HEK293 (cell line): ENCODE data around the gene DDN.

Experiments used
- CTCF ChIA-PET: fragments of 350-600 bp; formaldehyde crosslinking; extraction: SDS; loops from one replicate; lab custom pipeline; 2021; ENCODE audit warnings: antibody characterized with exemption; lab: Yijun Ruan, JAX
- POLR2A ChIA-PET: fragments of 300-600 bp; formaldehyde crosslinking; extraction: SDS; loops from one replicate; lab custom pipeline; 2020; ENCODE audit warnings: antibody characterized with exemption, inconsistent platforms; lab: Yijun Ruan, JAX
- H3K27ac ChIP-seq: fragments of 200-500 bp; sonication (Bioruptor generic); 2 replicates; pipeline ENCODE4 v1.5.1; 2014; ENCODE audit warnings: low read depth, low read length, control low read depth, inconsistent platforms; ENCODE audit errors: extremely low read depth
- H3K36me3 ChIP-seq, 2 experiments: fragments of 200-500 bp in 1 of 2; sonication (Bioruptor generic) in 1 of 2; 1 replicate in 1 of 2; 2 replicates in 1 of 2; pipeline ENCODE4 v1.5.1; 2014 to 2017; ENCODE audit warnings: inconsistent platforms in 2 of 2, low read length in 2 of 2; ENCODE audit not compliant: control insufficient read depth in 2 of 2, insufficient read depth in 1 of 2
- H3K4me1 ChIP-seq: fragments of 200-500 bp; sonication (Bioruptor generic); 2 replicates; pipeline ENCODE4 v1.5.1; 2014; ENCODE audit warnings: mild to moderate bottlenecking, low read length, inconsistent platforms; ENCODE audit not compliant: control insufficient read depth, insufficient read depth
- H3K4me3 ChIP-seq: 2 replicates; pipeline ENCODE4 v1.5.1; 2011; ENCODE audit warnings: low read depth, mild to moderate bottlenecking, control low read depth, low read length, moderate library complexity
- H3K9me3 ChIP-seq: fragments of 200-500 bp; sonication (Bioruptor generic); 2 replicates; pipeline ENCODE4 v1.5.1; 2014; ENCODE audit warnings: low read depth, low read length, inconsistent platforms; ENCODE audit not compliant: control insufficient read depth, insufficient read depth
- GLI4 ChIP-seq: fragments of 450-650 bp; formaldehyde crosslinking; IDR thresholded peaks from 2 replicates; pipeline ENCODE4 v1.5.1; 2016; ENCODE audit warnings: missing biosample characterization, missing genetic modification characterization
- GLIS2 ChIP-seq: fragments of 450-650 bp; formaldehyde crosslinking; IDR thresholded peaks from 2 replicates; pipeline ENCODE4 v1.5.1; 2016; ENCODE audit warnings: missing biosample characterization, missing genetic modification characterization
- KLF1 ChIP-seq: fragments of 450-650 bp; formaldehyde crosslinking; IDR thresholded peaks from 2 replicates; pipeline ENCODE4 v1.5.1; 2016; ENCODE audit warnings: missing biosample characterization, missing genetic modification characterization
- MYNN ChIP-seq: fragments of 450-650 bp; formaldehyde crosslinking; IDR thresholded peaks from 2 replicates; pipeline ENCODE4 v1.5.1; 2016; ENCODE audit warnings: missing biosample characterization, missing genetic modification characterization, borderline replicate concordance
- REPIN1 ChIP-seq: fragments of 450-650 bp; formaldehyde crosslinking; IDR thresholded peaks from 2 replicates; pipeline ENCODE4 v1.5.1; 2017; ENCODE audit warnings: missing biosample characterization, missing genetic modification characterization, low read depth
- SALL2 ChIP-seq: fragments of 450-650 bp; formaldehyde crosslinking; IDR thresholded peaks from 2 replicates; pipeline ENCODE4 v1.5.0; 2017; ENCODE audit warnings: missing biosample characterization, mild to moderate bottlenecking, missing genetic modification characterization, borderline replicate concordance
- SP7 ChIP-seq: fragments of 450-650 bp; formaldehyde crosslinking; IDR thresholded peaks from 2 replicates; pipeline ENCODE4 v1.5.1; 2016; ENCODE audit warnings: missing biosample characterization, missing genetic modification characterization
- TRIM28 ChIP-seq: IDR thresholded peaks from 2 replicates; pipeline ENCODE4 v1.6.1; 2011; ENCODE audit warnings: low read length, control low read depth, borderline replicate concordance
- ZBTB20 ChIP-seq: fragments of 450-650 bp; formaldehyde crosslinking; IDR thresholded peaks from 2 replicates; pipeline ENCODE4 v1.5.1; 2016; ENCODE audit warnings: missing biosample characterization, missing genetic modification characterization
- ZBTB7A ChIP-seq: fragments of 450-650 bp; formaldehyde crosslinking; IDR thresholded peaks from 2 replicates; pipeline ENCODE4 v1.5.1; 2016; ENCODE audit warnings: low read depth, missing biosample characterization, missing genetic modification characterization
- ZFHX2 ChIP-seq: fragments of 450-650 bp; formaldehyde crosslinking; conservative IDR thresholded peaks from 2 replicates; pipeline ENCODE4 v1.5.1; 2016; ENCODE audit warnings: missing biosample characterization, missing genetic modification characterization
- ZIC2 ChIP-seq: fragments of 450-650 bp; formaldehyde crosslinking; IDR thresholded peaks from 2 replicates; pipeline ENCODE4 v1.5.1; 2016; ENCODE audit warnings: missing biosample characterization, missing genetic modification characterization
- ZNF138 ChIP-seq: fragments of 450-650 bp; formaldehyde crosslinking; IDR thresholded peaks from 2 replicates; pipeline ENCODE4 v1.5.1; 2016; ENCODE audit warnings: missing biosample characterization, missing genetic modification characterization, borderline replicate concordance
- ZNF23 ChIP-seq: fragments of 450-650 bp; formaldehyde crosslinking; IDR thresholded peaks from 2 replicates; pipeline ENCODE4 v1.5.1; 2016; ENCODE audit warnings: missing biosample characterization, missing genetic modification characterization, borderline replicate concordance
- ZNF350 ChIP-seq: fragments of 450-650 bp; formaldehyde crosslinking; IDR thresholded peaks from 2 replicates; pipeline ENCODE4 v1.5.0; 2017; ENCODE audit warnings: missing biosample characterization, mild to moderate bottlenecking, missing genetic modification characterization
- ZNF473 ChIP-seq: fragments of 450-650 bp; formaldehyde crosslinking; IDR thresholded peaks from 2 replicates; pipeline ENCODE4 v1.5.1; 2017; ENCODE audit warnings: missing biosample characterization, missing genetic modification characterization
- ZNF658 ChIP-seq: fragments of 450-650 bp; formaldehyde crosslinking; IDR thresholded peaks from 2 replicates; pipeline ENCODE4; 2016; ENCODE audit warnings: missing biosample characterization, missing genetic modification characterization
- ZNF670 ChIP-seq: fragments of 450-650 bp; formaldehyde crosslinking; IDR thresholded peaks from 2 replicates; pipeline ENCODE4 v1.5.1; 2016; ENCODE audit warnings: missing biosample characterization, missing genetic modification characterization, low read depth
- ZNF76 ChIP-seq: fragments of 450-650 bp; formaldehyde crosslinking; IDR thresholded peaks from 2 replicates; pipeline ENCODE4; 2016; ENCODE audit warnings: low read depth, missing biosample characterization, missing genetic modification characterization, borderline replicate concordance
- TF ChIP-seq, protein P1 (sequence below): fragments of 450-650 bp; formaldehyde crosslinking; IDR thresholded peaks from 2 replicates; pipeline ENCODE4 v1.5.1; 2017; ENCODE audit warnings: missing biosample characterization, missing genetic modification characterization
- TF ChIP-seq, protein P2 (sequence below): fragments of 450-650 bp; IDR thresholded peaks from 2 replicates; pipeline ENCODE4 v1.5.1; 2018; ENCODE audit warnings: missing biosample characterization, mild to moderate bottlenecking, missing genetic modification characterization

DDN gene

DNA sequence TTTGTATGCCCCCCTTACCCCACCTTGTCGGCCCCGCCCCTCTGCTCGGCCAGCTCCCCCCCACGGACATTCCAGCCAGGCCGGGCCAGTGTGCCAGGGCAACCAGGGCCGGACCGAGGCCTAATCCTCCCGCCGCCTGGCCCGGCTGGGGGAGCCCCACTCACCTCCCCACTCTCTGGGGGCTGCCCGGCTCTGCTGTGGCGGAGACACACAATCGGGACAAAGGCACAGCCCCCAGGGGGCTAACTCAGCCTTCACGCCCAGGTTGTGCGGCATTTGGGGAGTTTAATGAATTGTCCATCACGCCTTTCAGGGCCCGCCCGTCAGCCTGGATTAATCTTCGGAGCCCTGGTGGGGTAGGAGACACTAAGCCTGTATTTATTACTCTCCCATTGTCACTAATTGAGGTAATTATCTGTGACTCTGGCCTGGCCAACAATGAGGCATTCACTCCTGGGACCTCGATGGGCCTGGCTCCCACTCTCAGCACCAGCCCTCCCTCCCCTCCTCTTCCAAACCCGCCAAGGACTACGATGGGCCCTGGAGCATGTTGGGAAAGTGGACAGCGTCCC is 12.4 kb downstream of the DDN start:
- TF ChIP-seq ZNF23 (tag by site-specific recombination) (no peak), SALL2 (tag by site-specific recombination) (no peak), SP7 (tag by site-specific recombination) (no peak), ZNF350 (tag by site-specific recombination) (no peak), ZNF76 (no peak), REPIN1 (tag by site-specific recombination) (no peak), ZNF670 (tag by site-specific recombination) (no peak), ZBTB20 (tag by site-specific recombination) (no peak), ZBTB7A (tag by site-specific recombination) (no peak), GLI4 (tag by site-specific recombination) (no peak), MYNN (tag by site-specific recombination) (no peak), TRIM28 (no peak)
- TF ChIP-seq, protein P1, sequence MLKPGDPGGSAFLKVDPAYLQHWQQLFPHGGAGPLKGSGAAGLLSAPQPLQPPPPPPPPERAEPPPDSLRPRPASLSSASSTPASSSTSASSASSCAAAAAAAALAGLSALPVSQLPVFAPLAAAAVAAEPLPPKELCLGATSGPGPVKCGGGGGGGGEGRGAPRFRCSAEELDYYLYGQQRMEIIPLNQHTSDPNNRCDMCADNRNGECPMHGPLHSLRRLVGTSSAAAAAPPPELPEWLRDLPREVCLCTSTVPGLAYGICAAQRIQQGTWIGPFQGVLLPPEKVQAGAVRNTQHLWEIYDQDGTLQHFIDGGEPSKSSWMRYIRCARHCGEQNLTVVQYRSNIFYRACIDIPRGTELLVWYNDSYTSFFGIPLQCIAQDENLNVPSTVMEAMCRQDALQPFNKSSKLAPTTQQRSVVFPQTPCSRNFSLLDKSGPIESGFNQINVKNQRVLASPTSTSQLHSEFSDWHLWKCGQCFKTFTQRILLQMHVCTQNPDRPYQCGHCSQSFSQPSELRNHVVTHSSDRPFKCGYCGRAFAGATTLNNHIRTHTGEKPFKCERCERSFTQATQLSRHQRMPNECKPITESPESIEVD (tag by site-specific recombination), result no peak
- TF ChIP-seq, all 188 proteins: peak for 0
- Histone ChIP-seq H3K36me3 (no peaks in the 10 kb centered on the region), H3K9me3 (no peaks in the 10 kb centered on the region), H3K27ac (no peak overlapping the region), H3K4me3 (no peak overlapping the region), H3K4me1 (no peaks in the 10 kb centered on the region; the same call in 1 of the 2 replicates)
- CTCF ChIA-PET, result interaction anchor here (0.5 to 4.5 kb wide), 18 partner anchors 8 to 135 kb away, joined by 3 to 79 read pairs (median 8); partner anchors contain the start of genes ARF3, DDX23 and WNT1
- POLR2A ChIA-PET, result no interaction called here

DNA sequence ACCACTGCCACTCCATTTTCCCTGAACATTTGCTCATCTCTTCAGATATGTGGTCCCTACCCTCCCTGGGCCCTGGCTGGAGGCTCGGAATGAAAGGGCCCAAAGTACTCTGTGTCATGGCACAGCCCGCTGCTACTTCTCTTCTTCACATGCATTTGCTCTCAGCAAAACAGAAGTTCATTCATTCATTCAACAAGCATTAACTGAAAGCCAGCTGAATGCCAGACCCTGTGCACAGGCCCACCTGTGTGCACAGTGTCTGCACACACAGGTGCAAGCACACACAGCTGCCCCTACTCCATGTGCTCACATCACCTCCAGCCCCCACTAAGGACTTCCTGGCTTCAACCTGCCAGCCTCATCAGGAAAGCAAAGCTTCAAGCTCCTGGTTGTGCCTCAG is 13.3 kb downstream of the DDN start:
- POLR2A ChIA-PET, result no interaction called here

DNA sequence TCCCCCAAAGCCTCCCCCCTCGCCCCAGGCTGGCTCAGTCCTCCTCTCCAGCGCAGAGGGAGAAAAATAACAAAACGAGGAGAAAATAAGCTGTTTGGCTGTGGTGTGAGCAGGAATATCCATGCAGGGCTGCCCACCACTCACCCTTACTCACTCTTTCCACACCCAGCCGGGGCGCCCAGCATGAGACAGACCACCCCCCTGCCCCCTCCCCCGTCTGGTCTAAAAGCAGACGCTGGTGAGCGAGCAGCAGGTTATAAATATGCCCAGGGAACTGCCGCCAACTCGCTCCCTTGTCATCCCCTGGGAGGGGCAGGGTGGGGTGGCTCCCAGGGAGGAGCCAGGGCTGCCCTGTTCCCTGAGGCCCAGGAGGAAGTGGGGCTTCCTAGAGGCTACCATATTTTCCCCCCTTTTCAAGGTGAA is 13.7 kb downstream of the DDN start:
- H3K4me1 ChIP-seq, result no peaks in the 10 kb centered on the region; the same call in 1 of the 2 replicates
- ChIA-PET POLR2A (no interaction called here), CTCF (interaction anchor here (1.0 to 2.0 kb wide), 7 partner anchors 9 to 133 kb away, joined by 3 to 8 read pairs (median 4); partner anchors contain the start of genes ARF3 and DDX23)
- H3K36me3 ChIP-seq, result no peaks in the 10 kb centered on the region
- no peak overlapping the region for H3K27ac ChIP-seq
- no peak overlapping the region for H3K4me3 ChIP-seq
- H3K9me3 ChIP-seq, result no peaks in the 10 kb centered on the region
- TF ChIP-seq ZFHX2 (tag by site-specific recombination) (peak; percentile 35; the same call in 1 of the 2 replicates), ZIC2 (peak; percentile 98), ZNF138 (tag by site-specific recombination) (no peak), ZNF473 (tag by site-specific recombination) (no peak), KLF1 (tag by site-specific recombination) (peak; percentile 52), GLIS2 (tag by site-specific recombination) (peak; percentile 44; the same call in 1 of the 2 replicates)
- TF ChIP-seq, protein P2, sequence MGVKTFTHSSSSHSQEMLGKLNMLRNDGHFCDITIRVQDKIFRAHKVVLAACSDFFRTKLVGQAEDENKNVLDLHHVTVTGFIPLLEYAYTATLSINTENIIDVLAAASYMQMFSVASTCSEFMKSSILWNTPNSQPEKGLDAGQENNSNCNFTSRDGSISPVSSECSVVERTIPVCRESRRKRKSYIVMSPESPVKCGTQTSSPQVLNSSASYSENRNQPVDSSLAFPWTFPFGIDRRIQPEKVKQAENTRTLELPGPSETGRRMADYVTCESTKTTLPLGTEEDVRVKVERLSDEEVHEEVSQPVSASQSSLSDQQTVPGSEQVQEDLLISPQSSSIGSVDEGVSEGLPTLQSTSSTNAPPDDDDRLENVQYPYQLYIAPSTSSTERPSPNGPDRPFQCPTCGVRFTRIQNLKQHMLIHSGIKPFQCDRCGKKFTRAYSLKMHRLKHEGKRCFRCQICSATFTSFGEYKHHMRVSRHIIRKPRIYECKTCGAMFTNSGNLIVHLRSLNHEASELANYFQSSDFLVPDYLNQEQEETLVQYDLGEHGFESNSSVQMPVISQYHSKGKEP (tag by site-specific recombination), result no peak

More for the DNA sequence above, 13.3 kb downstream of the DDN start:
- H3K27ac ChIP-seq, result no peak overlapping the region
- no peaks in the 10 kb centered on the region for H3K9me3 ChIP-seq
- H3K4me3 ChIP-seq, result no peak overlapping the region
- no peak for TF ChIP-seq ZNF658 (tag by site-specific recombination)
- CTCF ChIA-PET, result interaction anchor here (0.5 to 2.0 kb wide), 10 partner anchors 9 to 134 kb away, joined by 3 to 8 read pairs (median 4); partner anchors contain the start of genes ARF3 and DDX23
- H3K36me3 ChIP-seq, result no peaks in the 10 kb centered on the region
- H3K4me1 ChIP-seq, result no peaks in the 10 kb centered on the region; the same call in 1 of the 2 replicates
